ENCODE data around the gene PBX1. TPM values are rescaled to one million over a fixed set of nuclear protein-coding genes. Genes with fewer than 3 reads are reported as not detected.

Gene PBX1
- total and polyA plus RNA-seq, 10 of the 15 experiments (the other 5 are each of a cell fraction or from before 2014, with no cell fraction given), result 0.05 to 0.28 (median 0.11) TPM; not detected in 5

GRCh38 chr1:164660412-164660772 is 101.4 kb downstream of the PBX1 start (continued):
- TF ChIP-seq CEBPZ (IDR thresholded peaks at IDR 0.05; ENCODE audit: low read depth, low read length) (no peak), EGR1 (IDR thresholded peaks at IDR 0.05; ENCODE audit: borderline replicate concordance in 1 of 2, low read depth in 2 of 2, low read length in 2 of 2) (no peak), CUX1 (IDR thresholded peaks at IDR 0.05; ENCODE audit: insufficient replicate concordance, low read depth, low read length) (no peak), CHD2 (IDR thresholded peaks at IDR 0.05; ENCODE audit: borderline replicate concordance, low read depth, low read length) (no peak), MLLT1 (IDR thresholded peaks at IDR 0.05) (0 out of 2 replicates have a peak, but pooled peaks have one; percentile 56), ZBTB11 (CRISPR knock-in tag; IDR thresholded peaks at IDR 0.05) (no peak), SUPT20H (IDR thresholded peaks at IDR 0.05; ENCODE audit: borderline replicate concordance, control insufficient read depth, low read depth, low read length) (no peak), NR2C2 (IDR thresholded peaks at IDR 0.05; ENCODE audit: borderline replicate concordance, control insufficient read depth, insufficient read length, low read depth) (no peak), DPF2 (IDR thresholded peaks at IDR 0.05) (peak; percentile 72), ZNF592 (IDR thresholded peaks at IDR 0.05) (no peak), TBL1XR1 (IDR thresholded peaks at IDR 0.05; ENCODE audit: low read depth, low read length) (no peak)
